HEK293 (cell line): ENCODE measurements around the gene MYORG.

ENCODE experiments used
- TCF7L2 ChIP-seq: IDR thresholded peaks from 2 replicates; pipeline ENCODE4 v1.6.1; 2011; ENCODE audit warnings: low read depth, mild to moderate bottlenecking, inconsistent platforms, low read length, moderate library complexity, borderline replicate concordance
- ZNF121 ChIP-seq: fragments of 450-650 bp; formaldehyde crosslinking; IDR thresholded peaks from 2 replicates; pipeline ENCODE4 v1.5.1; 2016; ENCODE audit warnings: missing biosample characterization, missing genetic modification characterization
- ZNF157 ChIP-seq: fragments of 450-650 bp; formaldehyde crosslinking; IDR thresholded peaks from 2 replicates; pipeline ENCODE4 v1.5.1; 2016; ENCODE audit warnings: missing biosample characterization, missing genetic modification characterization
- ZNF175 ChIP-seq: fragments of 450-650 bp; formaldehyde crosslinking; IDR thresholded peaks from 2 replicates; pipeline ENCODE4 v1.5.1; 2016; ENCODE audit warnings: missing biosample characterization, missing genetic modification characterization
- ZNF341 ChIP-seq: fragments of 450-650 bp; formaldehyde crosslinking; IDR thresholded peaks from 2 replicates; pipeline ENCODE4; 2016; ENCODE audit warnings: low read depth, missing biosample characterization, missing genetic modification characterization
- ZNF350 ChIP-seq: fragments of 450-650 bp; formaldehyde crosslinking; IDR thresholded peaks from 2 replicates; pipeline ENCODE4 v1.5.0; 2017; ENCODE audit warnings: missing biosample characterization, mild to moderate bottlenecking, missing genetic modification characterization
- ZNF707 ChIP-seq: fragments of 450-650 bp; formaldehyde crosslinking; IDR thresholded peaks from 2 replicates; pipeline ENCODE4 v1.5.1; 2016; ENCODE audit warnings: missing biosample characterization, missing genetic modification characterization
- TF ChIP-seq, protein P1 (sequence below): fragments of 450-650 bp; formaldehyde crosslinking; IDR thresholded peaks from 2 replicates; pipeline ENCODE4 v1.5.1; 2016; ENCODE audit warnings: missing biosample characterization, missing genetic modification characterization

DNA sequence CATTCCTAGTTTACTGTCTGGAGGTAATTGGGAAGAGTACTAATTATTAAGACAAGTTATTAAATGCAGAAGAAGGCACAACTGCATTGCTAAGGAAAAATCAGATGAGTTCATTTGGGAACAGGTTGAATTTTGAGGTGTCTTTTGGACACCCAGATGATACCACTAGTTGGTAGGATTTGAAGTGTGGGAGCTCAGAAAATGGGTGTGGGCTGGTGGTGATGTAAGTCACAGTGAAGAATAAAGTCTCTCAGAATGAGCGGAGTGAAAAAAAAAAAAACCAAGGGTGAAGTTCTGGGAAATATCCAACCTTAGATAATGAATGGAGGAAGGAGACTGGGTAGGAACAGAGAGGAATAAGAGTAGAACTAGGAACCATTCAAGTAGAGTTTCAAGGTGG is 35.6 kb upstream of the MYORG start:
- TF ChIP-seq ZNF175 (tag by site-specific recombination) (no peak), ZNF157 (no peak), TCF7L2 (no peak), ZNF341 (tag by site-specific recombination) (no peak), ZNF707 (no peak), ZNF350 (tag by site-specific recombination) (no peak), ZNF121 (no peak)
- TF ChIP-seq, protein P1, sequence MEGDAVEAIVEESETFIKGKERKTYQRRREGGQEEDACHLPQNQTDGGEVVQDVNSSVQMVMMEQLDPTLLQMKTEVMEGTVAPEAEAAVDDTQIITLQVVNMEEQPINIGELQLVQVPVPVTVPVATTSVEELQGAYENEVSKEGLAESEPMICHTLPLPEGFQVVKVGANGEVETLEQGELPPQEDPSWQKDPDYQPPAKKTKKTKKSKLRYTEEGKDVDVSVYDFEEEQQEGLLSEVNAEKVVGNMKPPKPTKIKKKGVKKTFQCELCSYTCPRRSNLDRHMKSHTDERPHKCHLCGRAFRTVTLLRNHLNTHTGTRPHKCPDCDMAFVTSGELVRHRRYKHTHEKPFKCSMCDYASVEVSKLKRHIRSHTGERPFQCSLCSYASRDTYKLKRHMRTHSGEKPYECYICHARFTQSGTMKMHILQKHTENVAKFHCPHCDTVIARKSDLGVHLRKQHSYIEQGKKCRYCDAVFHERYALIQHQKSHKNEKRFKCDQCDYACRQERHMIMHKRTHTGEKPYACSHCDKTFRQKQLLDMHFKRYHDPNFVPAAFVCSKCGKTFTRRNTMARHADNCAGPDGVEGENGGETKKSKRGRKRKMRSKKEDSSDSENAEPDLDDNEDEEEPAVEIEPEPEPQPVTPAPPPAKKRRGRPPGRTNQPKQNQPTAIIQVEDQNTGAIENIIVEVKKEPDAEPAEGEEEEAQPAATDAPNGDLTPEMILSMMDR (tag by site-specific recombination), result no peak
